HAP-1 (cell line): ENCODE results near the gene FGF21.
A peak's percentile ranks its signal among the peaks of the same experiment; 100 is the strongest.
"Not testable (repeated sequence)": the region's sequence is repeated elsewhere in the genome, so short reads cannot be mapped to it uniquely, and the experiment has no call there.

Source experiments
- DNase-seq, 2 experiments: peaks; one replicate each; pipeline ENCODE4 v3.0.0-alpha.2; 2016 to 2020; ENCODE audit warnings: low spot score in 2 of 2
- H3K27me3 ChIP-seq: fragments of 250-450 bp; sonication (Bioruptor Pico); 2 replicates; pipeline ENCODE4 v1.5.1; 2020; ENCODE audit warnings: low read depth, mild to moderate bottlenecking, moderate library complexity
- H3K36me3 ChIP-seq: fragments of 250-450 bp; sonication (Bioruptor Pico); replicated peaks from 2 replicates; pipeline ENCODE4 v1.5.1; 2020; ENCODE audit warnings: mild to moderate bottlenecking
- H3K4me1 ChIP-seq: fragments of 250-450 bp; sonication (Bioruptor Pico); 2 replicates; pipeline ENCODE4 v1.5.1; 2020; ENCODE audit warnings: mild to moderate bottlenecking
- H3K4me3 ChIP-seq: fragments of 250-450 bp; sonication (Bioruptor Pico); 2 replicates; pipeline ENCODE4 v1.5.1; 2020; ENCODE audit warnings: mild to moderate bottlenecking, moderate library complexity
- H3K9me3 ChIP-seq: fragments of 250-450 bp; sonication (Bioruptor Pico); 2 replicates; pipeline ENCODE4 v1.5.1; 2020; ENCODE audit warnings: mild to moderate bottlenecking, moderate library complexity
- in situ Hi-C: fragments of 300-500 bp; cut with MboI; formaldehyde crosslinking; loops from 3 replicates; pipeline ENCODE4 v1.14.3; 2020; ENCODE audit warnings: low sequenced_read_pairs, inconsistent platforms, mixed read lengths

FGF21 gene, protein sequence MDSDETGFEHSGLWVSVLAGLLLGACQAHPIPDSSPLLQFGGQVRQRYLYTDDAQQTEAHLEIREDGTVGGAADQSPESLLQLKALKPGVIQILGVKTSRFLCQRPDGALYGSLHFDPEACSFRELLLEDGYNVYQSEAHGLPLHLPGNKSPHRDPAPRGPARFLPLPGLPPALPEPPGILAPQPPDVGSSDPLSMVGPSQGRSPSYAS

DNA sequence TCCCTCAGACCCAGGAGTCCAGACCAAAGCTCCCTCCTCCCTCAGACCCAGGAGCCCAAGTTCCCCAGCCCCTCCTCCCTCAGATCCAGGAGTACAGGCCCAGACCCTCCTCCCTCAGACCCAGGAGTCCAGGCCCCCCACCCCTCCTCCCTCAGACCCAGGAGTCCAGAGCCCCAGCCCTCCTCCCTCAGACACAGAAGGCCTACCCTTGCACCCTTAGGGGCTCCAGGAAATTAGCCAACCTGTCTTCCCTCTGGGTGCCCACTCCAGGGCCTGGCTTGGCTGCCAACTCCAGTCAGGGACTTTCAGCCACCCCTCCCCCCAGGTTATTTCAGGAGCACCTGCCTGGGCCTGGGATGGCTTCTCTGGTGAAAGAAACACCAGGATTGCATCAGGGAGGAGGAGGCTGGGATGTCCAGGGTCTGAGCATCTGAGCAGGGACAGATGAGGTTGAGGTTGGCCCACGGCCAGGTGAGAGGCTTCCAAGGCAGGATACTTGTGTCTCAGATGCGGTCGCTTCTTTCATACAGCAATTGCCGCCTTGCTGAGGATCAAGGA lies at the start of gene FGF21:
Gene FGF21, plus strand, starts transcription at position 441 of the 558 bp plus-strand sequence. CDS start 713 bp downstream, outside the sequence.
- Histone ChIP-seq H3K9me3 (no peaks in the 10 kb centered on the region; the same call in 1 of the 2 replicates), H3K4me3 (no peak within 1 kb of the TSS), H3K36me3 (no peaks in the 10 kb centered on the region), H3K4me1 (peaks cover 8% of the 10 kb centered on the region), H3K27me3 (0 out of 2 replicates have a peak, but pooled peaks cover 3% of the 10 kb centered on the region)
- in situ Hi-C loops = no loop called here
- no peak for DNase-seq

DNA sequence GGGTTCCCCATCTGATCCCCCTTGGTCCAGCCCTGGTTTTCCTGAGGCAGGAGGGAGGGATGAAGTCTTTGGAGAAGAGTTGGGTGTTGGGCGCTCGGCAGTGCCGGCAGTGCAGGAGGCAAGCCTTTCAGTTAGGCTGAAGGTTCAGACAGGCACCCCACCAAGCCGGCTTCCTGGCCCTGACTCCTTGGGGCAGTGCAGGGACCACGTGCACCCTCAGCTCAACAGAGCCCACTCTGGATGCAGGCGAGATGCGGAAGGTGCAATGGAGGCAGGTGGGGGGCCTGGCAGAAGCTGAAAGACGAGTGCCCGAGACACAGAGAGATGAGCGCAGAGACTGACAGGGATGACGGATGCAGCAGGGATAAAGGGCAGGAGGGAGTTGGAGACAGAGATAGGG lies 46.9 kb upstream of the FGF21 start:
- H3K27me3 ChIP-seq = no peaks in the 10 kb centered on the region
- no peaks in the 10 kb centered on the region for H3K36me3 ChIP-seq
- no peaks in the 10 kb centered on the region for H3K9me3 ChIP-seq
- no peak overlapping the region for H3K4me3 ChIP-seq
- DNase-seq = no peak
- in situ Hi-C loops = no loop called here
- H3K4me1 ChIP-seq = peaks cover 7% of the 10 kb centered on the region; the same call in 1 of the 2 replicates

DNA sequence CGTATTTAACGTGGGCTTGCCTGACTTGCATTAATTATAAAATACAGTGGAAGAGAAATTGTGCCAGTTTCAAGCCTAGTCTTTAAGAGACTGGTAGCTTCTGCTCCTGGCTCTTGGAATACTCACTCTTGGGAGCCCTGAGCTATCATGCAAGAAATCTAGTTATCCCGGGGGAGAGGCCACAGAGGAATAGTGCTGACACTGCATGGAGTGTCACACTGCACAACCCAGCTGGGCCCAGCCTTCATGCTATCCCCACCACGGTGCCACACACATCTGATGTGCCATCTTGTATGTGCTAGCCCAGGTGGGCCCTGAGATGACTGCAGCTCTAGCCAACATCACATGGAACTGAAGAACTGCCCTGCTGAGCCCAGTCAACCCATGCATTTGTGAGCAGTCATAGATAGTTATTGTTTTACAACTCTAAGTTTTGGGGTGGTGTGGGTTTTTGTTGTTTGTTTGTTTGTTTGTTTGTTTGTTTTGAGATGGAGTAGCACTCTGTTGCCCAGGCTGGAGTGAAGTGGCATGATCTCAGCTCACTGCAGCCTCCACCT lies 44.1 kb upstream of the FGF21 start:
- peaks cover 17% of the 10 kb centered on the region for H3K4me1 ChIP-seq
- H3K27me3 ChIP-seq = no peaks in the 10 kb centered on the region
- H3K36me3 ChIP-seq = no peaks in the 10 kb centered on the region; the same call in 1 of the 2 replicates
- no peaks in the 10 kb centered on the region; the same call in 1 of the 2 replicates for H3K9me3 ChIP-seq
- no peak overlapping the region for H3K4me3 ChIP-seq
- in situ Hi-C loops = no loop called here
- no peak for DNase-seq

DNA sequence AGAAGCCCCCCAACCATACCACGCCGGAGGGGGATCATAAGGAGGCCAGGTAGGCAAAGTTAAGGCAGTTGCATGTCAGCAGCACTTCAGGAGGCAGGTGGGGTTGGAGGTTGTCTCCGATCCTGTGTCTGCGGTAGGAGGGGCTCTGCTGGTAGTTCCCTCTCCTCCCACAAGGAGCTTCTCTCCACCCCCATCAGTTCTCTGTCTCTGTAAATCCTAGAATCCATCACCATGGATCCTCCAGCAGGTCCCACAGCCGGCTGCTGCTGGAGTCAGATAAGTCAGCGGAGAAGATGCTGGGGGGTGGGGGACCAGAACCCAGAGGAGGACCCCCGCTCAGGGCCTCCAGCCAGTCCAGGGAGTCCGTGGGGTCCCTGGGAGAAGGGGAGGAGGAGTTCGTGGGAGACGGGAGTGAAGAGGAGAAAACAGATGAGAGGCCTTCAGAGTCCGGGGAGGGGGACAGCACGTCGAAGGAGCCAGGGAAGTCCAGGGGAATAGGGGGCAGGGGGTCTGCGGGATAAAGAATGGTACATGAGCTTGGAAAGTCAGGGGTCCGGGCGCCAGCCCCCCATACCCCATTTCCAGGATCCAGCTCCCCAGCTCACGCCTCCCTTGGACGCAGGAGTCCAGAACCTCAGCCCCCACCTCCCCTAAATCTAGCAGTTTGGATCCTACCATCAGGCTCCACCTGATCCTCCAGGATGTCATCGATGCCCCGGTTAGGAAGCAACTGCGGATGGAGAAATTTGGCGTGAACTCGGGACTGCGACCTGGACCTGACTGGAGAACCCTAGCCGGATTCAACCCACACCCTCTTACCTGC lies 42.1 kb upstream of the FGF21 start:
- peak overlapping the region; percentile 89 for H3K4me3 ChIP-seq
- H3K4me1 ChIP-seq = peaks cover 17% of the 10 kb centered on the region
- no peaks in the 10 kb centered on the region; the same call in 1 of the 2 replicates for H3K36me3 ChIP-seq
- in situ Hi-C loops = no loop called here
- DNase-seq = peak; percentile 64 to 70
- no peaks in the 10 kb centered on the region; the same call in 1 of the 2 replicates for H3K9me3 ChIP-seq
- H3K27me3 ChIP-seq = no peaks in the 10 kb centered on the region

DNA sequence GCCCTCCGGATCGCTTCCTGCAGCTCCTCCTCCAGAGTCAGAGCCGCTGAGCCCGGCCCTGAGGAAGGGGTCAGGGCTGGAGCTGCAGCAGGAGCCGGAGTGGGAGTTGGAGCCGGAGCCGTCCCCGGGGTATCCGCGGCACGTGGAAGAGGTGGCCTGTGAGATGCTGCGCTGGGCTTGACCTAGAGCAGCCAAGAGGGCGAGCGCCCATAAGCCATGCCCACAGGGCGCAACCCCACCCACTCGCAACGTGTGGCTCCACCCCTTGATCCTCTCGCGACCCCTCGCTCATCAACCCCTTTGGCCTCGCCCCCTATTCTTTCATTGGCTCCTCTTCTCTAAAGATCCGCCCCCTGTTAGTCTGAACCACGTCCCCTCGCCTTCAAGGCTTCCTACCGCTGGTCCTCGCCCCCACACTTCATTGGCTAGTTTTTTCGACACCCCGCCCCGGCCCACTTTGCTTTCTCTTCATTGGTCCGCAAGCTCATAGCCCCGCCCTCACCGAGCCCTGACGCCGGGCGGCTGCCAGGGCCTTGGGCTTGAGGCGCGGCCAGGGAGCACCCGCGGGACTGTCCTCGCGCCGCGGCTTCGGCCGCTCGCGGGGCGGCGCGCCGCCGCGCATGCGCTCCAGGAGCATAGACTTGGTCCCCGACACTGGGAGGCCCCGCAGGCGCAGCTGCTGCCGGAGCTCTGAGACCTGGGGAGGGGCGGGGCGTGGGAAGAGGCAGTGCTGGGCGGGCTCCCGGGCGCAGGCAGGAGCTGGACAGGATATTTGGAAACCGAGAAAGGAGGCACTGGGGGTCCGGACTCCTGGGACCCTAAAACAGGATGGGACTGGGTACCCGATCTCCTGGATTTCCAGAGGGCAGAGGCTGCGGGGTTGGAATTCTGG lies 41.2 kb upstream of the FGF21 start:
- peak; percentile 100 for DNase-seq
- Histone ChIP-seq H3K27me3 (no peaks in the 10 kb centered on the region), H3K36me3 (no peaks in the 10 kb centered on the region; the same call in 1 of the 2 replicates), H3K4me1 (peaks cover 17% of the 10 kb centered on the region), H3K4me3 (peak overlapping the region; percentile 89), H3K9me3 (no peaks in the 10 kb centered on the region; the same call in 1 of the 2 replicates)
- in situ Hi-C loops = no loop called here

DNA sequence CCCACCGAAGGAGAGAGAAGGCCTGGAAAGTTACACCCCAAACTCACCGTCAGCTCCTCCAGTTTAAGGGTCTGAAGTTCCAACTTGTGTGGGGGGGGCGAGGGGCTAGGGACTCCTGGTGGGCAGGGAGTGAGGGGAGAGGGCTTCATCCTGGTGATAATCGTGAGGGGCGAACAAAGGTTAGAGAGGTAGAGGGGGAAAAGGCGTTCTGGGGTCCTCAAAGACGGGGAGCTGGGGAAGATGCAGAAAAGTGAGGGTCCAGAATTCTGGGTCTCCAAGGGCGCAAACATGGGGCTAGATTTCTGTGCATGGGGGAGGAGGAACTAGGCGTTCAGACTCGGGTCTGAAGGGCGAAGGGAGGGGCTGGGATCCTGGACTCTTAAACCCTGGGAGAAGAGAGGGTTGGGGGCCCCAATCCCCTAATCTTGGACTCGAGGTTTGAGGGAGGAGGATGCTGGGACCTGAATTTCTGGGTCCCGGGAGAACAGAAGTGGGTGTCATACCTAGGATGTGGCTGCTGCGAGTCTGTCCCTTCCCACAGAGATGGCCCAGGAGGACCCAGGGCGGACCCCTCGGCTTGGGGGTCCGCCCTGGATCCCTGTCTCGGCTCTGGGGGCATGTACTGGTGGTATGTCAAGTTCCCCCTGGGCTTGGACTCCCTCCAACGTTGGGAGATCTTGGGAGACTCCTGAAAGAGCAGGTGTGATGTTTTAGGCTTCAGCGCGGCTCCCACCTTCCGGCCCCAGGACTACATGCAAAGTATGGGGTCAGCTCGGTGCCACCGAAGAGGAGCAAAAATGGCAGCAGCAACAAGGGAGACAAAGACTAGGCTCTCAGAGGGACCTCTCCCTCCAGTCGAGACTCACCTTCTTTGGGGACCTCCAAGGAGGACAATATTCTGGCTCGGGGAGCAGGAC lies 40.3 kb upstream of the FGF21 start:
- in situ Hi-C loops = no loop called here
- H3K4me3 ChIP-seq = peak overlapping the region; percentile 46

DNA sequence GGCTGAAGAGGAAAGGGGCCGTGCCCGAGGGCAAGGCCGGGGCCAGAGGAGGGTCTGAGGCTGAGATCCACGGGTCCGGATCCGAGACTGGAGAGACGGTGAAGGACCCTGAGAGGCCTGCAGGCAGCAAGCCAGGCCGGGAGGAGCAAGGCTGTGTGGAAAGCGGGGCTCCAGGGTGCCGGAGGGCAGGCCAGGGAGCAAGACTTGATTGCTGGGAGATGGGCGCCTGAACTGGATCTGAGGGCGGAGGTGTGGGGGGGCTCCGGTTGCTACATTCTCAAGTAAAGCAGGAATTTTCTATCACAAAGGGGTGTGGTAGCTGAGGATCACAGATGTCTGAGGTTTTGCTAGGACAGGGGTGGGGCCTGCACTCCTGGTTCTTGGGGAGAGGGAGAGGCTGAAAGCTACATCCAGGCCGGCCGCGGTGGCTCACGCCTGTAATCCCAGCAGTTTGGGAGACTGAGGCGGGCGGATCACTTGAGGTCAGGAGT lies 39.6 kb upstream of the FGF21 start:
- DNase-seq = no peak
- H3K9me3 ChIP-seq = no peaks in the 10 kb centered on the region; the same call in 1 of the 2 replicates
- no peaks in the 10 kb centered on the region; the same call in 1 of the 2 replicates for H3K36me3 ChIP-seq
- no peaks in the 10 kb centered on the region for H3K27me3 ChIP-seq
- in situ Hi-C loops = no loop called here
- H3K4me1 ChIP-seq = peaks cover 22% of the 10 kb centered on the region
- H3K4me3 ChIP-seq = no peak overlapping the region

More for the DNA sequence above, 40.3 kb upstream of the FGF21 start:
- peaks cover 18% of the 10 kb centered on the region for H3K4me1 ChIP-seq
- H3K36me3 ChIP-seq = no peaks in the 10 kb centered on the region; the same call in 1 of the 2 replicates
- H3K27me3 ChIP-seq = no peaks in the 10 kb centered on the region
- no peak for DNase-seq
- no peaks in the 10 kb centered on the region; the same call in 1 of the 2 replicates for H3K9me3 ChIP-seq

DNA sequence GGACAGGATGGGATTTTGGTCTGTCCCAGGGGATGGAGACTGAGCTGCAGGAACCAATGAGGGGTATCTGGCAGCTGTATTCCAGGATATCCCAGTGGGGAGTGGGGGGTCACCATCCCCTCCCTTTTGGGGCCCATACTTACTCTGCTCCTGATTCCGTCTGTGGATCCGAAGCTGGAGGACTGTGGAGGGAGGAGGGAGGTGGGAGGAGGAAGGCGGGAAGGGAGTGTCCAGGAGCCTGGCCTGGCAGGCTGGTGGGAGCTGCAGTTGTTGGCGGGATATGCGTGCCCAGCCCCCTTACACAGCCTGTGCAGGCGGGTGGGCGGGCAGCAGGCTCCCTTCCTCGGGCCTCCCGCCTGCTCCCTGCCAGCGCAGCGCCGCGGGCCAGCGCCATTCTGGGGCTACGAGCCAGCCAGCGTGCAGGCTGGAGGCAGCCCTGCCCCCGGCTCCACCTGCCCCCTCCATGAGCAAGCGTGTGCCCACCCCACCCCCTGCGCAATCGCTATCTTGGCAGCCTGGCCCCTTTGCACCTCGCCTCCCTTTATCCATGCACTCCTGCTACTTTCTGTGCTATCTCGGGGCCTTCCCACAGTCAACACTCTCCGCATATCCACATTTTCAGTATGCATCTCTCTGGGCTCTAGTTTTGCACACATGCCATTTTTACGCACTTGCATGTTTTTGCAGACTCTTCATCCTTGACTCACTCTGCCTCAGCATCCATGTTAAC lies 38.6 kb upstream of the FGF21 start:
- no peaks in the 10 kb centered on the region for H3K27me3 ChIP-seq
- in situ Hi-C loops = no loop called here
- H3K4me3 ChIP-seq = no peak overlapping the region
- DNase-seq = peak in 1 of 2 experiments; percentile 38
- H3K4me1 ChIP-seq = peaks cover 22% of the 10 kb centered on the region
- H3K36me3 ChIP-seq = no peaks in the 10 kb centered on the region; the same call in 1 of the 2 replicates
- no peaks in the 10 kb centered on the region; the same call in 1 of the 2 replicates for H3K9me3 ChIP-seq

DNA sequence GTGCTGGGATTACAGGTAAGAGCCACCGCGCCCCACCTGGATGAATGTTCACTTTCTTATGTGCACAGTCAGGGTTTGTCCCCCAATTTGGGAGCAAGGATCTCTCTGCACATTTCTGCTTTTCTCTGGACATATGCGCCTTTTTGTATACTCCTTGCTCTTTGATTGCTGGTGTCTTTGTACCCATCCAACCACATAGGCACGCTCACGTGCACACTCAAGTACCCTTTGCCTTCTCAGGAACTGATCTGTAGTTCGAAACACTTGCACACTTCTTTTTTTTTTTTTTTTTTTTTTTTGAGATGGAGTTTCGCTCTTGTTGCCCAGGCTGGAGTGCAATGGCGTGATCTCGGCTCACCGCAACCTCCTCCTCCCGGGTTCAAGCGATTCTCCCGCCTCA lies 37.2 kb upstream of the FGF21 start:
- H3K36me3 ChIP-seq, H3K9me3 ChIP-seq, in situ Hi-C loops, H3K27me3 ChIP-seq, DNase-seq, H3K4me3 ChIP-seq: not testable (repeated sequence)
- H3K4me1 ChIP-seq = peaks cover 18% of the 10 kb centered on the region

DNA sequence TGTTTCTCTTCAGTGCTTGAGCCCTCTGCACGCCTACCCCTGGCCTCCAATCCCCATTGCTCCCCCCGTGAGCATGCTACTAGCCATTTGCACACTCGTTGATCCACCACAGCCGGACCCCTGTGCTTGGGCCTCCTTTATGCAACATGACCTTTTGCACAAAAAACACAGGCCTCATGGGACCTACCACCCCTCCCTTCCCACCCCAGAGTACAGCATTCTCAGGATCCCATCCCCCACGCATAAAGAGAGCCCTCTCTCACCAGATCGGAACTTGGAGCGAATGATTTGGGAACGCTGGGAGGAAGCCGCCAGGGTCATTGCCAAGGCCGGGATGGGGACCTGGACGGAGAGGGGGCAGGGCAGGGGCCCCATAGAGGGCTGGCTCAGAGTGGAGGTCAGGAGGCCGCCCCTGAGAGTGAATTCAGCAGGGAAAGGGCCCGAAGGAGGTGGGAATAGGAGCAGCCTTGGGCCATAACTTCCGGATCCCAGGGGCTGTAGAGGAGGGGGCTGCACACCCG lies 36.6 kb upstream of the FGF21 start:
- in situ Hi-C loops = no loop called here

More for the DNA sequence above, 36.6 kb upstream of the FGF21 start:
- Histone ChIP-seq H3K27me3 (no peaks in the 10 kb centered on the region), H3K9me3 (no peaks in the 10 kb centered on the region; the same call in 1 of the 2 replicates), H3K4me1 (peaks cover 15% of the 10 kb centered on the region), H3K36me3 (no peaks in the 10 kb centered on the region; the same call in 1 of the 2 replicates), H3K4me3 (no peak overlapping the region)
- DNase-seq = peak in 1 of 2 experiments; percentile 31
